WTC11 (cell line): ENCODE results near the gene MRGPRX2. TPM values are rescaled to one million over a fixed set of nuclear protein-coding genes. Genes with fewer than 3 reads are reported as not detected.

Experiments used
- ATAC-seq: fragments of 200-7000 bp; cut with Tn5 transposase; 2 replicates; pipeline ENCODE4 v1.10.0; 2021; ENCODE audit warnings: mild to moderate bottlenecking, moderate library complexity
- CTCF ChIA-PET: fragments of 300-600 bp; sonication (Branson Sonifier 250); formaldehyde crosslinking; loops from one replicate; lab custom pipeline; 2021; ENCODE audit warnings: antibody characterized with exemption; lab: Charles Lee
- POLR2A ChIA-PET: fragments of 350-600 bp; sonication (Branson Sonifier 250); formaldehyde crosslinking; loops from one replicate; lab custom pipeline; 2021; ENCODE audit warnings: antibody characterized with exemption; lab: Charles Lee
- DNase-seq: peaks from one replicate; pipeline ENCODE4 v3.0.0; 2021; ENCODE audit warnings: low spot score
- H3K27ac Mint-ChIP-seq: 2 replicates; pipeline ENCODE4 v1.8.0; 2021; ENCODE audit warnings: mixed read lengths
- H3K27me3 Mint-ChIP-seq: 2 replicates; pipeline ENCODE4 v1.8.0; 2021; ENCODE audit warnings: low read depth, mild to moderate bottlenecking, moderate library complexity, mixed read lengths
- H3K36me3 Mint-ChIP-seq: 2 replicates; pipeline ENCODE4 v1.8.0; 2021; ENCODE audit warnings: mixed read lengths
- H3K4me1 Mint-ChIP-seq: 2 replicates; pipeline ENCODE4 v1.8.0; 2022; ENCODE audit warnings: mixed read lengths
- H3K4me3 Mint-ChIP-seq: 2 replicates; pipeline ENCODE4 v1.8.0; 2021; ENCODE audit warnings: mild to moderate bottlenecking, moderate library complexity, mixed read lengths
- H3K9me3 Mint-ChIP-seq: 2 replicates; pipeline ENCODE4 v1.8.0; 2021; ENCODE audit warnings: mixed read lengths
- CBFB ChIP-seq: sonication (generic); formaldehyde crosslinking; IDR thresholded peaks from 2 replicates; pipeline ENCODE4 v1.8.1; 2022; ENCODE audit warnings: mild to moderate bottlenecking, low read depth, missing genetic modification reagents
- CDX4 ChIP-seq: fragments of 250-450 bp; sonication (Bioruptor Pico); IDR thresholded peaks from 2 replicates; pipeline ENCODE4 v1.9.0; 2021; ENCODE audit warnings: moderate library complexity, mild to moderate bottlenecking, inconsistent platforms, borderline replicate concordance
- CREM ChIP-seq: sonication (generic); formaldehyde crosslinking; IDR thresholded peaks from 2 replicates; pipeline ENCODE4 v1.8.1; 2022; ENCODE audit warnings: mild to moderate bottlenecking, missing genetic modification reagents, moderate library complexity
- FOXP4 ChIP-seq: sonication (generic); formaldehyde crosslinking; IDR thresholded peaks from 2 replicates; pipeline ENCODE4 v1.8.0; 2022; ENCODE audit warnings: mild to moderate bottlenecking, missing genetic modification reagents
- GTF2I ChIP-seq: fragments of 250-450 bp; sonication (Bioruptor Pico); conservative IDR thresholded peaks from 2 replicates; pipeline ENCODE4 v1.4.0; 2021; ENCODE audit warnings: mild to moderate bottlenecking
- IRF2 ChIP-seq: sonication (generic); formaldehyde crosslinking; IDR thresholded peaks from 2 replicates; pipeline ENCODE4 v1.8.0; 2022; ENCODE audit warnings: low read depth, missing genetic modification reagents, borderline replicate concordance
- JAZF1 ChIP-seq: fragments of 250-450 bp; sonication (Bioruptor Pico); IDR thresholded peaks from 2 replicates; pipeline ENCODE4 v1.9.0; 2021; ENCODE audit warnings: moderate library complexity, mild to moderate bottlenecking, inconsistent platforms
- KAT7 ChIP-seq: sonication (generic); formaldehyde crosslinking; IDR thresholded peaks from 2 replicates; pipeline ENCODE4 v1.8.1; 2023; ENCODE audit warnings: missing genetic modification reagents, mild to moderate bottlenecking, borderline replicate concordance
- MLX ChIP-seq: sonication (generic); formaldehyde crosslinking; IDR thresholded peaks from 2 replicates; pipeline ENCODE4 v1.8.1; 2023; ENCODE audit warnings: mild to moderate bottlenecking, missing genetic modification reagents, moderate library complexity
- SP1 ChIP-seq: sonication (generic); formaldehyde crosslinking; conservative IDR thresholded peaks from 2 replicates; pipeline ENCODE4 v1.8.1; 2022; ENCODE audit warnings: missing genetic modification reagents
- TCF7 ChIP-seq: sonication (generic); formaldehyde crosslinking; IDR thresholded peaks from 2 replicates; pipeline ENCODE4 v1.8.0; 2022; ENCODE audit warnings: mild to moderate bottlenecking, low read depth, missing genetic modification reagents, moderate library complexity
- TEAD4 ChIP-seq: sonication (generic); formaldehyde crosslinking; IDR thresholded peaks from 2 replicates; pipeline ENCODE4 v1.8.0; 2022; ENCODE audit warnings: mild to moderate bottlenecking, missing genetic modification reagents
- USF1 ChIP-seq: sonication (generic); formaldehyde crosslinking; IDR thresholded peaks from 2 replicates; pipeline ENCODE4 v1.8.0; 2022; ENCODE audit warnings: mild to moderate bottlenecking, missing genetic modification reagents
- ZNF138 ChIP-seq: sonication (generic); formaldehyde crosslinking; conservative IDR thresholded peaks from 2 replicates; pipeline ENCODE4 v1.8.1; 2022; ENCODE audit warnings: mild to moderate bottlenecking, moderate library complexity, missing genetic modification reagents
- ZNF281 ChIP-seq: sonication (generic); formaldehyde crosslinking; IDR thresholded peaks from 2 replicates; pipeline ENCODE4 v1.8.0; 2023; ENCODE audit warnings: mild to moderate bottlenecking, missing genetic modification reagents
- ZNF532 ChIP-seq: fragments of 250-450 bp; sonication (Bioruptor Pico); IDR thresholded peaks from 2 replicates; pipeline ENCODE4 v1.9.0; 2021; ENCODE audit warnings: mild to moderate bottlenecking, borderline replicate concordance
- total RNA-seq: library from RNA; stranded (reverse); gene quantifications from 3 replicates; pipeline ENCODE4 v1.2.3, GENCODE V29; 2021

The MRGPRX2 gene
- total RNA-seq, 1 experiment from 2014 or later, result not detected

- no peaks in the 10 kb centered on the region for H3K36me3 Mint-ChIP-seq
- POLR2A ChIA-PET, result no interaction called here
- no peaks in the 10 kb centered on the region for H3K4me1 Mint-ChIP-seq
- no peak for DNase-seq
- no peaks in the 10 kb centered on the region for H3K9me3 Mint-ChIP-seq
- TF ChIP-seq SP1 (CRISPR knock-in tag) (no peak), FOXP4 (CRISPR knock-in tag) (no peak), KAT7 (CRISPR knock-in tag) (no peak)
- TF ChIP-seq, all 79 proteins: peak for 0
- H3K4me3 Mint-ChIP-seq, result no peak overlapping the region
- CTCF ChIA-PET, result interaction anchor here (0.6 to 2.9 kb wide), 2 partner anchors 14 to 1471 kb away, joined by 3 to 12 read pairs; no protein-coding TSS in a partner anchor
- peaks cover 7% of the 10 kb centered on the region; the same call in 1 of the 2 replicates for H3K27me3 Mint-ChIP-seq
- ATAC-seq, result no peak
- H3K27ac Mint-ChIP-seq, result no peak overlapping the region
Observed at GRCh38 chr11:19026862-19027261, 33.7 kb downstream of the MRGPRX2 start.

GRCh38 chr11:19025481-19026406, 34.8 kb downstream of the MRGPRX2 start:
- TF ChIP-seq ZNF138 (no peak), CREM (CRISPR knock-in tag) (no peak), MLX (no peak), CDX4 (CRISPR knock-in tag) (no peak), CBFB (no peak)
- POLR2A ChIA-PET, result no interaction called here
- CTCF ChIA-PET, result interaction anchor here (2.9 kb wide), 1 partner anchor 12 kb away, joined by 12 read pairs; no protein-coding TSS in a partner anchor
- H3K27ac Mint-ChIP-seq, result no peak overlapping the region
- H3K9me3 Mint-ChIP-seq, result no peaks in the 10 kb centered on the region
- ATAC-seq (no peak), DNase-seq (no peak)
- H3K36me3 Mint-ChIP-seq, result no peaks in the 10 kb centered on the region
- no peaks in the 10 kb centered on the region for H3K4me1 Mint-ChIP-seq
- H3K4me3 Mint-ChIP-seq, result no peak overlapping the region
- H3K27me3 Mint-ChIP-seq, result peaks cover 17% of the 10 kb centered on the region

- POLR2A ChIA-PET, result no interaction called here
- H3K4me1 Mint-ChIP-seq, result no peaks in the 10 kb centered on the region
- TF ChIP-seq GTF2I (CRISPR knock-in tag) (no peak), IRF2 (CRISPR knock-in tag) (no peak), TEAD4 (CRISPR knock-in tag) (no peak), JAZF1 (CRISPR knock-in tag) (no peak), FOXP4 (CRISPR knock-in tag) (no peak), ZNF281 (CRISPR knock-in tag) (no peak), TCF7 (no peak), ZNF532 (CRISPR knock-in tag) (no peak), USF1 (CRISPR knock-in tag) (no peak)
- TF ChIP-seq, all 79 proteins: peak for 0
- ATAC-seq (no peak), DNase-seq (no peak)
- H3K4me3 Mint-ChIP-seq, result no peak overlapping the region
- CTCF ChIA-PET, result no interaction called here
- H3K27ac Mint-ChIP-seq, result no peak overlapping the region
- H3K9me3 Mint-ChIP-seq, result no peaks in the 10 kb centered on the region
- peaks cover 41% of the 10 kb centered on the region for H3K27me3 Mint-ChIP-seq
- no peaks in the 10 kb centered on the region for H3K36me3 Mint-ChIP-seq
Observed at GRCh38 chr11:19020831-19021230, 39.7 kb downstream of the MRGPRX2 start.
